SH-SY5Y (cell line): ENCODE results near the gene TRIM9.

ENCODE experiments used
- GATA2 ChIP-seq: IDR thresholded peaks from 2 replicates; pipeline ENCODE4 v1.6.1; 2011; ENCODE audit warnings: mild to moderate bottlenecking, low read depth, low read length
- GATA3 ChIP-seq: IDR thresholded peaks from 2 replicates; pipeline ENCODE4 v1.6.1; 2011; ENCODE audit warnings: low read depth, mild to moderate bottlenecking, low read length, moderate library complexity

Gene TRIM9

DNA sequence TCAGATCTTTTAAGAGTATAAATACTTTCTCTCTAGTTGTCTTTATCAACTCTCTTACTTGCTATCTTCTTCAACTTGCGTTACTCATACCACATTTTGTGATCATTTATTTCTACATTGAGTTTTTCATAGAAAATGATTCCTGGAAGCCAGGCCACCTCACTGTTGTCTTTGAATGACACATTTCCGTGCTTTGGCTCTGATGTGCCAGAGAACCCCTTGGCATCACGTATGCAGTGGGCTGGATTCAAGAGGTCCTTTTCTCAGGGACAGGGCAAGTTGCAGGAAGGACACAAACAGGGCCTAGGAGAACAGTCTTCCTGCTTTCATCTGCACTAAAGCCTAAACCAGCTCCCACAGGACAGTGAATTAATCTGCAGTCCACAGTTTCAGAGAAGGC lies 80.3 kb downstream of the TRIM9 start:
- TF ChIP-seq GATA2: no peak
- no peak for TF ChIP-seq GATA3

- no peak for TF ChIP-seq GATA3
- no peak for TF ChIP-seq GATA2
Observed at GRCh38 chr14:51014086-51014485, 80.8 kb downstream of the TRIM9 start.

DNA sequence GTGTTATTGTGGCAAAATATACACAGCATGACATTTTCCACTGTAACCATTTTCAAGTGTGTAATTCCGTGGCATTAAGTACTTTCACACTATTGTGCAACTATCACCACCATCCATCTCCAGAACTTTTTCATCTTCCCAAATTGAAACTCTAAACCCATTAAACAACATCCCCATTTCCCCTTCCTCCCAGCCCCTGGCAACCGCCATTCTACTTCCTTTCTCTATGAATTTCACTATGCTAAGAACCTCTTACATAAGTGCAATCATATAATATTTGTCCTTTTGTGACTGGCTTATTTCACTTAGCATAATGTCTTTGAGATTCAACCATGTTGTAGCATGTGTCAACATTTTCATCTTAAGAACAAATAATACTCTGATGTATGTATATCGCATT lies 82.8 kb downstream of the TRIM9 start:
- TF ChIP-seq GATA2: no peak
- TF ChIP-seq GATA3: no peak

DNA sequence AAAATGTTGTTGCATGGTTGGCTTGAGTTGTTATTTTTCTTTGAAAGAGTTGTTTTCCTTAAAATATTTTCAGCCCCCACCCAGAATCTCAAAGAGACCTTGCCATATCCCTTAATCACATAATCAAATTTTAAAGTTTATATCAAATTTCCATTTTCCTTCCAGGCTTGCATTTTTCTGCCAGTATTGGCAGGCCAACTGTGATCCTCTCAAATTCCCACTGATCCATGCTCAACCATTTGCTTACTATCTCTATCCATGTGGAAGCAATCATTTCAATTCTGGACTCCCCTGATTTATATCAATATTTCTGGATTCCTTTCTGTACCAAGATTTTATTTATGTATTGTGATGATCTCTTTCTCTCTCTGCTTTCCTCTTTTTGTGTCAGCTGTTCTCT lies 86.5 kb downstream of the TRIM9 start:
- no peak for TF ChIP-seq GATA3
- TF ChIP-seq GATA2: no peak

GRCh38 chr14:51006781-51007211 lies 88.1 kb downstream of the TRIM9 start:
- TF ChIP-seq GATA2 (peak; percentile 33; the same call in 1 of the 2 replicates), GATA3 (no peak)

DNA sequence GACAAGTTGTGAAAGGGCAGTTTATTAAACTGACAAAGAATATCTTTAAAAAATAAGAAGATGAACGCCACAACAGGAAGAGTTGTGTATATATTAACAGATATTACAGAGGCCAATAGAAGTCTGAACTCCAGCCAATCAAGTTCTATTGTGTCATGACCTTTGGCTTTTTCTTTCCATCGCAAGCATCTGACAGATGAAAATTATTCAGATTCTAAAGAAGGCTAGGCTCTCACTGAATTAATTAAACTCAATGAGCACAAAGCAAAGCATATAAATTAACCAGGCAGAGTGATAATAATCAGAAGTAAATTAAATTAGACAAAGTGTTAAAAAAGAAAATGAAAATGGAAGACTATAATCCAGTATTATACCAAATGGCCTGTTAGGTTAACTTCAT lies 88.6 kb downstream of the TRIM9 start:
- no peak for TF ChIP-seq GATA2
- no peak for TF ChIP-seq GATA3

- TF ChIP-seq GATA3: no peak
- no peak for TF ChIP-seq GATA2
Observed at GRCh38 chr14:51004801-51005526, 89.9 kb downstream of the TRIM9 start.

DNA sequence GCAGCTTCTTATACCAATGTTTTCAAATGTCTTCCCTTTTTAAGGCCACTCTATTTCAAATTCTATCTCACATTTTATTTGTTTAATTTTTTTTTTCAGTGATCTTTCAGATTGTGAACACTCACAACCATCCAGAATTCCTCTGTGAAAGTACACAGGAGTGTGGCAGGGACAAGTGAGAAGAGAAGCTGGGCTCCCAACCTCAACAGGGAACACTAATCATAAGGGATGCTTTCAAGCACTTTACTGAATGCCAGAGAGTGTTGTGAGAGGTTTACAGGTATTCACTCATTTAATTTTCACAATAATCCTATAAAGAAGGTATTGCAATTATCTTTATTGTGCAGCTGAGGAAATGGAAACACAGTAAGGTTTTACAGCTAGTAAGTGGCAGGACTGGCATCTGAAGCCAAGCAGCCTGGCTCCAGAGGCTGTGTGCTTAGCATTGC lies 90.5 kb downstream of the TRIM9 start:
- TF ChIP-seq GATA2 (no peak), GATA3 (no peak)

GRCh38 chr14:51002406-51002999 lies 92.4 kb downstream of the TRIM9 start:
- TF ChIP-seq GATA3 (no peak), GATA2 (no peak)

DNA sequence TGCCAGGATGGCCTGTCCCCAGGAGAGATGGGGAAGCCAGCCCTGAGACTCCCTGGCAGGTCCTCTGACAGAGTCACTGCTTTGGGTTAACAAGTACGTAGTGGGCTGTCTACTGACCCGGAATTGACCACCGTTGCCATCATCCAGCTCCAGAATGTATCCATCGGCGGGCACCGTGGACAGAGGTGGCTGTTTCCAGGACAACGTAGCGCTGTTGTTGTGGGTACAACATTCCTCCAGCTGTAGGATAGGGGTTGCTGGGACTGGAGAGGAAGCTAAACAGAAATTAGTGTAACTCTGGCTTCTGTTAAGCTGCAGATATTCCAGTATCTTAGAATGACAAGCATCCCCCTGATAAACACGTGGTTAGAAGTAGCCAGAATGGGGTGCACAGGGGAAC lies 94.3 kb downstream of the TRIM9 start:
- TF ChIP-seq GATA2: no peak
- no peak for TF ChIP-seq GATA3

- TF ChIP-seq GATA2: no peak
- TF ChIP-seq GATA3: no peak
Observed at GRCh38 chr14:50999726-51000125, 95.2 kb downstream of the TRIM9 start.

- TF ChIP-seq GATA3 (no peak), GATA2 (no peak)
Observed at GRCh38 chr14:50998612-50999011, 96.3 kb downstream of the TRIM9 start.

DNA sequence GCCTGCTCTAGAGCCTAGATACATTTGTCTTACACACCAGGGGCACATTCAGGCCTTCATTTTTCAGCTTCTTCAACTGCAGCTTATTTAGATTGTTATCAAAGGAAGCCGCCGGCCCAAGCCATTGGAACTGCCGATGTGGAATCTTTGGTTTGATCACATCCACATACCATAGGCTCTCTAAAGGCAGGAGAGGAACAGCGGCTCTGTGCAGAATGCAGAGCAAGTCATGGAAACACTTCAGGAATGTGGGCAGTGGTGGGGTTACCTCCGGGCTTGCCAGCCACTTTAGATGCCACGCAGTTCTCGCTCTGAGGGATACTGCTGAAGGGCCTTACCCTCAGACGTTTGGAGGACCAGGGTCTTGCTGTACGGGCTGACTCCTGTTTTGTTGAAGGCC lies 97.2 kb downstream of the TRIM9 start:
- TF ChIP-seq GATA2 (0 out of 2 replicates have a peak, but pooled peaks have one; percentile 12), GATA3 (no peak)

- TF ChIP-seq GATA2 (no peak), GATA3 (no peak)
Observed at GRCh38 chr14:50985859-50986331, 109.0 kb downstream of the TRIM9 start.
